HG03280 (cell line): ENCODE data around the gene RCAN2.

Source experiments
- ATAC-seq: cut with Tn5 transposase; IDR thresholded peaks from one replicate; pipeline ENCODE4 v1.9.1; 2021; ENCODE audit warnings: mild to moderate bottlenecking, moderate library complexity; ENCODE audit not compliant: unreplicated experiment

Gene RCAN2

GRCh38 chr6:46175446-46175845, 315.8 kb downstream of the RCAN2 start:
- peak; percentile 77 for ATAC-seq

DNA sequence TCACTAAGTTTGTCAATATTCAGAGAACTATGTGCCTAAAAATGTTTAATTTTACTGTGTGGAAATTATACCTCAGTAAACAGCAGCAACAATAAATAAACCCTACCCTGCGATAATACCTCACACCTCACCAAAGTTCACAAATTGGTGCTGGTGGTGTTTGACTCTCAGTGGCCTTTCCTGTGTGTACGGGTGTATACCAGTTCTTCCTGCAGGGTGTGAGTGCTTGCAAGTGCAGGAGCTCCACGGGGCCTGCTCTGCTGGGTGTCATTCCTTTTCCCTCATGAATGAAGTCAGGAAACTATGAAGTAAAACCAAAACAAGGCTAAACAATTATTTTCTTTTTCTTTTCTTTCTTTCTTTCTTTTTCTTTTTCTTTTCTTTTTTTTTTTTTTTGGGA, 316.3 kb downstream of the RCAN2 start:
- ATAC-seq = no peak

DNA sequence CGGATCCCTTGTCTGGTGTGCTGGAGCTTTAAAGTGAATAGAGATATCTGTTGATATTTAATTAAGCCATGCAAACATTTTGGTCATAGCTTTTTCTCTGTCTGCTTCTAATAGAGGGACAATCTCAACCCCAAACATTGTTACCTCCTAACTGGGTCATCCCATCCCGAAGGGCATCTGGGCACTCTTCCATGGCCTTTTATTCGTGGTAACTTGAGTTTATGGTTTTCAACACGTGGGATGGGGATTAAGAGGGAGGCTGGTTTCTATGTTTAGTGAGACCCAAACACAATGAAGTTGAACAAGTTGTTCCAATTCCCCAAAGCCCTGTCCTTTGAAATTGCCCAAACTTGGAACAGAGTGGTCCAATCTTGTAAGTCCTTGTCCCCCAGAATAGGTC, 319.1 kb downstream of the RCAN2 start:
- no peak for ATAC-seq
